ENCODE results near the gene IFIT1B.
"Not testable (repeated sequence)": the region's sequence is repeated elsewhere in the genome, so short reads cannot be mapped to it uniquely, and the experiment has no call there.

Gene IFIT1B

DNA sequence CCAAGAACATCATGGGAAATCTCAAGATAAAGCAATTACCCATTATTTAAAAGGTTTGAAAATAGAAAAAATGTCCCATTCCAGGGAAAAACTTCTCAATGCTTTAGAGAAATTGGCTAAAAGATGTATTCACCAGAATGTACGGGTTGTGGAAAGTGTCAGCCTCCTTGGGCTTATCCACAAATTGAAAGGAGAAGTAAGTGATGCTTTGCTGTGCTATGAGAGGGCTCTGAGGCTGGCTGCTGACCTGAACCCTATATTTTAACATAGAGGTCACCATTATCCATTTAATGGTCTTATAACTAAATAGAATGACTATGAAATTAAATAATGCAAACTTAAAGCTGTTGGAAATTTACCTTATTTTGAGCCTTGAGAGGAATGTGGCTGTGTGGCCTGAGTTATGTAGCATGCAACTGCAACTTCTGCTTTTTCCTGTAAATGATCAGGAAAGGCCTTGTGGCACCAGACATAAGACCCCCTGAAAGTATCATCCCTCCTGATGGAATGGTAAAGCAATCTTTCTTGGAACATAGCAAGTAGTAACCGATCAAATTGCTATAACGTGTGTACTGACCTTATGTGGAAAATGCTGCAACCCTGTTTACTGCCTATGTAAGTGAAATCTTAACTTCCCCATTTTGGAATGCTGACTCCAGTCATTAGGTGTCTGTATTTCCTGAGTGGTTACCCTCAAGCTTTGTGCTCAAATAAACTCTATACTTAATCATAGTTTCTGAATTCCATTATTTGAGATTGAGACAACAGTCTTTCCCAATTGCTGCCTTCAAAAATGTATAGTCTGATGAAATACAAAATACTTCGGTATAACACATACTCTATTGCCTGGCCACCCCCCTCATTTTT is 6.9 kb downstream of the IFIT1B start:
- ChIA-PET CTCF (interaction anchor here (0.9 to 2.5 kb wide), 5 partner anchors 10 to 167 kb away, joined by 3 to 16 read pairs (median 4); partner anchors contain the start of gene LIPA), POLR2A (no interaction called here)
- TF ChIP-seq, protein P1, sequence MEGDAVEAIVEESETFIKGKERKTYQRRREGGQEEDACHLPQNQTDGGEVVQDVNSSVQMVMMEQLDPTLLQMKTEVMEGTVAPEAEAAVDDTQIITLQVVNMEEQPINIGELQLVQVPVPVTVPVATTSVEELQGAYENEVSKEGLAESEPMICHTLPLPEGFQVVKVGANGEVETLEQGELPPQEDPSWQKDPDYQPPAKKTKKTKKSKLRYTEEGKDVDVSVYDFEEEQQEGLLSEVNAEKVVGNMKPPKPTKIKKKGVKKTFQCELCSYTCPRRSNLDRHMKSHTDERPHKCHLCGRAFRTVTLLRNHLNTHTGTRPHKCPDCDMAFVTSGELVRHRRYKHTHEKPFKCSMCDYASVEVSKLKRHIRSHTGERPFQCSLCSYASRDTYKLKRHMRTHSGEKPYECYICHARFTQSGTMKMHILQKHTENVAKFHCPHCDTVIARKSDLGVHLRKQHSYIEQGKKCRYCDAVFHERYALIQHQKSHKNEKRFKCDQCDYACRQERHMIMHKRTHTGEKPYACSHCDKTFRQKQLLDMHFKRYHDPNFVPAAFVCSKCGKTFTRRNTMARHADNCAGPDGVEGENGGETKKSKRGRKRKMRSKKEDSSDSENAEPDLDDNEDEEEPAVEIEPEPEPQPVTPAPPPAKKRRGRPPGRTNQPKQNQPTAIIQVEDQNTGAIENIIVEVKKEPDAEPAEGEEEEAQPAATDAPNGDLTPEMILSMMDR (IDR thresholded peaks at IDR 0.05; ENCODE audit: insufficient read depth, low read length, missing control alignments): no peak
- DNase-seq (ENCODE audit: low read depth, low spot score): no peak
- H3K4me3 ChIP-seq (ENCODE audit: low read depth, low read length): no peak overlapping the region

DNA sequence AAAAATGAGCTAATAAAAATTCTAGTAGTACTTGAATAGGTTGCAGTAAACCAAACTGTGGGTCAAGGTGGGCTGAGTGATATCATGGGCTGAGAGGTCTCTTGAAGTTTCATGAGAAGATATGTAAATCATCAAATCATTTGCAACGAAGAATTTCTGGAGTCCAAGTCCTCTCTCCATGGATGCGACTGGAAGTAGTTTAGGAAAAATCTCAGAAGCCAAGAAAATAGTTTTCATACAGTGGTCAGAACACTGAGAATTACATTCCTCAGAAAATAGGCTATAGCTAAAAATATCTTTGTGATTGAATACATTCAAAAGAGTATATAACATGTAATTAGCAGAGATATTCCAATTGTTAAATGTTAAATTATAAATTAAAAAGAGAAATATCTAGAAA is 10.9 kb downstream of the IFIT1B start:
- POLR2A ChIA-PET: no interaction called here
- TF ChIP-seq, protein P1 (IDR thresholded peaks at IDR 0.05; ENCODE audit: insufficient read depth, low read length, missing control alignments): no peak
- CTCF ChIA-PET: interaction anchor here (0.7 to 5.4 kb wide), 12 partner anchors 10 to 173 kb away, joined by 3 to 63 read pairs (median 4); no protein-coding TSS in a partner anchor
- no peak for DNase-seq (ENCODE audit: low read depth, low spot score)
- no peak overlapping the region for H3K4me3 ChIP-seq (ENCODE audit: low read depth, low read length)

DNA sequence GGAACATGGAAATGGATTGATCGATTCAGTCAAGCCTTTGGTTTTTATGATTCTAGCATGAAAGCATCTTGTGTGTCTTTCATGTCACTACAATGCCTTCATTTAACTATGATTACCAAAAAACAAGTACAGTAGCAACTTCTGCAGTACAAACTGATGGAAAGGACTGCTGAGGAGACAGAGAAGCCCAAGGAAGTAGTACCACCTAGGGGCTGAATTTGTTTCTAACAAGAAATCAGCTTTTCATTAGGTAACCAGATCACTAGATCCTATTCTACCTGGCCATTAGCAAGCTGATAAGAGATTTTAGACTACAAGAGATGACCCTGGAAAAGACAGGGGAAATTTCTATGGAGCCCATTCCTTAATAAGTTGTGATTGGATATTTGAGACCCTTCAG is 11.4 kb downstream of the IFIT1B start:
- TF ChIP-seq, protein P1 (IDR thresholded peaks at IDR 0.05; ENCODE audit: insufficient read depth, low read length, missing control alignments): peak; percentile 31
- ChIA-PET CTCF (interaction anchor here (0.7 to 5.4 kb wide), 13 partner anchors 10 to 173 kb away, joined by 3 to 63 read pairs (median 4); no protein-coding TSS in a partner anchor), POLR2A (no interaction called here)
- H3K4me3 ChIP-seq (ENCODE audit: low read depth, low read length): no peak overlapping the region
- no peak for DNase-seq (ENCODE audit: low read depth, low spot score)

DNA sequence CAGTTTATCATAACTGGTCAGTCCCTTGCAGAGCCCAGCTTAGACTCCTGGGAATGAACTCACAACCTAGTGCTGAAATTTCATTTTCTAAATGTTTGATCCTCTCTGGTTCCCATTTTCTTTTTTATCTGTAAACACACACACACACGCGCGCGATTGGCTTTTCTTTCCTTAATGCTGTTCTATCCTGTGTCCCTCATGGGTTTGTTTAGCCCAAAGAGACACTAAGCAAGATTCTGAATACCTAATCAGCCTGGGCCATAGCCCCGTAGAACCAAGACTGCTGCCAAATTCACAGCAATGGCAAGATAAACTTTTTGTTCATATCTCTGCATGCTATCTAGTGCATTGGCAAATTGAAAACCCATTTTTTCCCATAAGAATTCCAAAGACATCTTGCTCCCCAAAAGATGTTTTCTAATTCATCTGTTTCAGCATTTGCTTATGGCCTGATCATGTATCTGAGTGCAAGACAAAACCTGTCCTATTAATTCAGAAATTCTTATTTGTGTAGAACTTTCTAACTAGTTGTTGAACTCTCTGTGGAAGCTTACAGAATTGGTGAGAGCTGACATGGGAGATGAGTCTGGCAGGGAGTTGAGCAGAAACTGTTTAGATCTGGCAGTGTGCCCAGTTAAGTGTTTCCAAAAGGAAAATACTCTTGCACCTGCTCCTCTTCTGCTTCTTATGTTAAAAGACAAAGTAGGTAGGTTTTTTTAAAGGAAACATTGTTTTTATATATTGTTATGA is 12.8 kb downstream of the IFIT1B start:
- TF ChIP-seq, protein P1 (IDR thresholded peaks at IDR 0.05; ENCODE audit: insufficient read depth, low read length, missing control alignments): no peak
- DNase-seq (ENCODE audit: low read depth, low spot score): no peak
- no peak overlapping the region for H3K4me3 ChIP-seq (ENCODE audit: low read depth, low read length)
- CTCF ChIA-PET: interaction anchor here (1.2 to 5.4 kb wide), 3 partner anchors 19 to 33 kb away, joined by 4 to 63 read pairs (median 5); no protein-coding TSS in a partner anchor
- POLR2A ChIA-PET: no interaction called here

DNA sequence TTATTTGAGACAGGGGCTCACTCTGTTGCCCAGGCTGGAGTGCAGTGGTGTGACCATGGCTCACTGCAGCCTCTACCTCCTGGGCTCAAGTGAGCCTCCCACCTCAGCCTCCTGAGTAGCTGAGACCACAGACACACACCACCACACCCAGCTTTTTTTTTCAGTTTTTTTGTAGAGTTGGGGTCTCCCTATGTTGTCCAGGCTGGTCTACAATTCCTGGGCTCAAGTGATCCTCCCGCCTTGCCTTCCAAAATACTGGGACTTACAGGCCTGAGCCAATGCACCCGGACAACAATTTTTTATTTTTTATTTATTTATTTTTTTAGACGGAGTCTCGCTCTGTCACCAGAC is 13.3 kb downstream of the IFIT1B start:
- H3K4me3 ChIP-seq (ENCODE audit: low read depth, low read length); POLR2A ChIA-PET; DNase-seq (ENCODE audit: low read depth, low spot score): not testable (repeated sequence)
- CTCF ChIA-PET: interaction anchor here (1.3 to 3.0 kb wide), 3 partner anchors 22 to 145 kb away, joined by 3 to 20 read pairs (median 5); no protein-coding TSS in a partner anchor

DNA sequence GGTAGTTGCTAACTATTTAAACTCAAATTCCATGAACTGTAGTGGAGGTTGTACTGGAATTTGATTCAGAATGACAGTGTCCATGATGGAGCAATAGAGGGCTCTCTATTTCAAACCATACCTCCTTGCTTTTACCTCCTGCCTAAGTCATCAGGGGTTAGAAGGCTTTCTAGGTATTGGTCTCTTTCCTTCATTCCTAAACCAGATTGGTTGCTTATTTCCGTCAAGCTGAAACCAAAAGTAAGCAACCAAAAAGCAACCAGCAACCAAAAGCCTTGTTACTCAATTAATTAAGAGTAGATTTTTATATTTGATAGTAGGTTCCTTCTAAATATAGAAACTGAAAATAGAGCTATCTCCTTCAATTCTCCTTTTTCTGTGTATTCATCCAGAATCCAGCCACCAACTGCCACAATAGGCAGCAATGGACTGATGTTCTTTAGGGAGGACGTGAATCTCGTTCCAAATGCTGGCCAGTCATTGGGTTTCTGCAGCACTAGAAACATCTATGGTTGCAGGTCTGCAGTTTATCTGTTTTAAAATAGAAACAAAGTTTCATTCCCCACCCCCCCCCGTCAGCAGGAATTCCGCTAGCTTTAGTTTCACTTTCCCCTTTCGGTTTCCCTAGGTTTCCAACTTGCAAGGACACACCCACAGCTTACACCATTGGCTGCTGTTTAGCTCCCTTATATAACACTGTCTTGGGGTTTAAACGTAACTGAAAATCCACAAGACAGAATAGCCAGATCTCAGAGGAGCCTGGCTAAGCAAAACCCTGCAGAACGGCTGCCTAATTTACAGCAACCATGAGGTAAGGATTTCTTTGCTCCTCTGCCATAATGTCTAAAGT is 14.3 kb downstream of the IFIT1B start, which contains the start of gene IFIT1:
Gene IFIT1 (plus strand): TSS at position 717 of the 850 bp plus-strand sequence. CDS start 90 bp downstream, at position 807.
- peak within 1 kb of the TSS; percentile 75 for H3K4me3 ChIP-seq (ENCODE audit: low read depth, low read length)
- ChIA-PET CTCF (interaction anchor here (0.9 to 3.0 kb wide), 11 partner anchors 9 to 178 kb away, joined by 3 to 20 read pairs (median 4); partner anchors contain the start of gene LIPA), POLR2A (interaction anchor here (0.6 to 1.0 kb wide), 3 partner anchors 141 to 254 kb away, joined by 3 to 5 read pairs (median 5); no protein-coding TSS in a partner anchor)
- DNase-seq (ENCODE audit: low read depth, low spot score): peak; percentile 85
- TF ChIP-seq, protein P1 (IDR thresholded peaks at IDR 0.05; ENCODE audit: insufficient read depth, low read length, missing control alignments): no peak

Data from AG04449 (cell line).